Activated CD4-positive, CD25-positive, alpha-beta regulatory T cell treated with anti-CD3 and anti-CD28 coated beads, Interleukin-2, amount 50 U/mL, for 16 hours (primary cell): ENCODE data around the gene USF2.

Experiments used
- DNase-seq: peaks from one replicate; pipeline ENCODE4 v3.0.0-alpha.2; 2020; ENCODE audit warnings: low read depth, low spot score

Gene USF2

GRCh38 chr19:35298561-35298972 lies 29.8 kb downstream of the USF2 start:
- no peak for DNase-seq

- no peak for DNase-seq
Measured at GRCh38 chr19:35299523-35300338, 31.0 kb downstream of the USF2 start.

GRCh38 chr19:35300339-35300649 lies 31.5 kb downstream of the USF2 start:
- DNase-seq = no peak

GRCh38 chr19:35301961-35302360 lies 33.2 kb downstream of the USF2 start:
- no peak for DNase-seq

- DNase-seq = no peak
Measured at GRCh38 chr19:35302446-35302845, 33.7 kb downstream of the USF2 start.

GRCh38 chr19:35303357-35303915 lies 34.7 kb downstream of the USF2 start:
- DNase-seq = no peak

GRCh38 chr19:35304036-35304435 lies 35.3 kb downstream of the USF2 start:
- no peak for DNase-seq

- no peak for DNase-seq
Measured at GRCh38 chr19:35305181-35305580, 36.4 kb downstream of the USF2 start.

- DNase-seq = no peak
Measured at GRCh38 chr19:35306473-35307246, 37.9 kb downstream of the USF2 start.

GRCh38 chr19:35307931-35308330 lies 39.2 kb downstream of the USF2 start:
- DNase-seq = no peak

- no peak for DNase-seq
Measured at GRCh38 chr19:35308910-35309309, 40.1 kb downstream of the USF2 start.

- no peak for DNase-seq
Measured at GRCh38 chr19:35309481-35310279, 40.9 kb downstream of the USF2 start.

GRCh38 chr19:35310331-35310730 lies 41.6 kb downstream of the USF2 start:
- DNase-seq = no peak

GRCh38 chr19:35310811-35311465 lies 42.2 kb downstream of the USF2 start:
- no peak for DNase-seq

- no peak for DNase-seq
Measured at GRCh38 chr19:35311901-35312665, 43.3 kb downstream of the USF2 start.

GRCh38 chr19:35313587-35313986 lies 44.8 kb downstream of the USF2 start:
- no peak for DNase-seq

- no peak for DNase-seq
Measured at GRCh38 chr19:35314031-35314430, 45.3 kb downstream of the USF2 start.

GRCh38 chr19:35314858-35315470 lies 46.2 kb downstream of the USF2 start:
- DNase-seq = no peak

- DNase-seq = no peak
Measured at GRCh38 chr19:35315883-35316282, 47.1 kb downstream of the USF2 start.

- no peak for DNase-seq
Measured at GRCh38 chr19:35316560-35316959, 47.8 kb downstream of the USF2 start.
